Muscle of leg (tissue), 11 donors: Measurements from ENCODE around the gene MAP2K2. TPM values are rescaled to one million over a fixed set of nuclear protein-coding genes. Genes with fewer than 3 reads are reported as not detected.

Source experiments
- DNase-seq: peaks from one replicate; pipeline ENCODE4 v3.0.0; 2013
- H3K27ac ChIP-seq: one replicate; pipeline ENCODE4 v1.5.1; 2013; ENCODE audit warnings: mild to moderate bottlenecking, low read length, control low read depth
- H3K27me3 ChIP-seq: one replicate; pipeline ENCODE4 v1.6.1; 2013; ENCODE audit warnings: low read length; ENCODE audit not compliant: control insufficient read depth, insufficient read depth
- H3K36me3 ChIP-seq: one replicate; pipeline ENCODE4 v1.6.1; 2013; ENCODE audit warnings: low read length; ENCODE audit not compliant: control insufficient read depth, insufficient read depth
- H3K4me1 ChIP-seq: one replicate; pipeline ENCODE4 v1.6.1; 2013; ENCODE audit warnings: low read length; ENCODE audit not compliant: control insufficient read depth, insufficient read depth
- H3K4me3 ChIP-seq: one replicate; pipeline ENCODE4 v1.5.1; 2013; ENCODE audit warnings: low read length, control low read depth
- H3K9me3 ChIP-seq: replicated peaks from 2 replicates; pipeline ENCODE4 v1.6.1; 2013; ENCODE audit warnings: low read depth, low read length; ENCODE audit not compliant: control insufficient read depth
- WGBS: methylation state at CpG from one replicate; pipeline ENCODE4 v1.1.5; 2013; ENCODE audit warnings: missing lambda C conversion rate; ENCODE audit not compliant: insufficient coverage; 5-methylcytosine and 5-hydroxymethylcytosine counted together
- polyA plus RNA-seq, 8 donors: library from polyadenylated mRNA; unstranded; fragments of 120-200 nt; gene quantifications; one replicate each; pipeline versions ENCODE4 v1.2.1 to v1.2.3, GENCODE V29; 2013; ENCODE audit warnings: inconsistent platforms in 1 of 8, low replicate concordance in 1 of 8; ENCODE audit not compliant: insufficient read length in 8 of 8, insufficient read depth in 1 of 8
- total RNA-seq: library from RNA; stranded (reverse); fragments of 120-200 nt; gene quantifications from one replicate; pipeline ENCODE4 v1.2.4, GENCODE V29; 2013

Gene MAP2K2
- total and polyA plus RNA-seq, 9 donors = 97.0 to 137 (median 117) TPM

DNA sequence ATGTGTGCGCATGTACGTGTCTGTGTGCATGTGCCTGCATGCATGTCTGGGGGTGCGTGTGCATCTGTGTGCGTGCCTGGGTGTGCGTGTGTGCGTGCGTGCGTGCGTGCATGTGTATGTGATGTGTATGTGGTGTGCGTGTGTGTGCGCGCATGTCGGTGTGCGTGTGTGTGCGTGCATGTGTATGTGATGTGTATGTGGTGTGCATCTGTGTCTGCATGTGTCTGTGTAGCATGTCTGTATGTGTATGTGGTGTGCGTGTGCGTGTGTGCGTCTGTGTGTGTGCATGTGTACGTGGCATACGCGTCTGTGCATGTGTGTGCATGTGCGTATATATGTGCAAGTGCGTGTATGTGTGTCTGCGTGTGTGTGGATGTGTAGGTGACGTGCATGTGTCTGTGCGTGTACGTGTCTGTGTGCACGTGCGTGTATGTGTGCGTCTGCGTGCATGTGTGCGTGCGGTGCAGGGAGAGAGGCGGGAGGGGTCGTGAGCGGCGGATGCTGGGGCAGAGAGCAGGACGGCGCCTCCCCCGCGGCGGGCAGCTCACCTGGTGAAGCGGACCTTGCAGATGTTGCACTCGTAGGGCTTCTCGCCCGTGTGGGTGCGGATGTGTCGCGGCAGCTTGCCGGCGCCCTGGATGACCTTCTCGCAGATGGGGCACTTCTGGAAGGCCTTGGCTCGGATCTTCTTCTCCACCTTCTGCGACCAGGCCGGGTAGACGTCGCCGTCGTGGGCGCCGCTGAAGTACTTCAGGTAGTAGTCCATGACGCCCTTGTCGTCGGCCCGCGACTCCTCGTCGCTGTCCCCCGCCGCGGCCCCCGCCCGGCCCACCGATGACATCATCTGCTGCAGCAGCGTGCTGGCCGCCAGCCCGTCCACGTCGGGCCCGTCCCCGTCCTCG is 70.2 kb downstream of the MAP2K2 start:
- WGBS = 92% methylated on average over 69 of the region's 82 CpGs
- Histone ChIP-seq H3K36me3 (peaks cover 55% of the 10 kb centered on the region), H3K4me3 (no peak overlapping the region), H3K4me1 (peaks cover 11% of the 10 kb centered on the region), H3K9me3 (no peaks in the 10 kb centered on the region), H3K27ac (no peak overlapping the region), H3K27me3 (no peaks in the 10 kb centered on the region)
- DNase-seq = no peak

- peaks cover 57% of the 10 kb centered on the region for H3K36me3 ChIP-seq
- DNase-seq = no peak
- H3K4me1 ChIP-seq = peaks cover 4% of the 10 kb centered on the region
- no peaks in the 10 kb centered on the region for H3K27me3 ChIP-seq
- no peaks in the 10 kb centered on the region for H3K9me3 ChIP-seq
- H3K4me3 ChIP-seq = no peak overlapping the region
- H3K27ac ChIP-seq = no peak overlapping the region
- whole genome bisulfite sequencing = 39% methylated on average over 8 of the region's 13 CpGs
Measured at GRCh38 chr19:4052993-4053422, 70.9 kb downstream of the MAP2K2 start.

DNA sequence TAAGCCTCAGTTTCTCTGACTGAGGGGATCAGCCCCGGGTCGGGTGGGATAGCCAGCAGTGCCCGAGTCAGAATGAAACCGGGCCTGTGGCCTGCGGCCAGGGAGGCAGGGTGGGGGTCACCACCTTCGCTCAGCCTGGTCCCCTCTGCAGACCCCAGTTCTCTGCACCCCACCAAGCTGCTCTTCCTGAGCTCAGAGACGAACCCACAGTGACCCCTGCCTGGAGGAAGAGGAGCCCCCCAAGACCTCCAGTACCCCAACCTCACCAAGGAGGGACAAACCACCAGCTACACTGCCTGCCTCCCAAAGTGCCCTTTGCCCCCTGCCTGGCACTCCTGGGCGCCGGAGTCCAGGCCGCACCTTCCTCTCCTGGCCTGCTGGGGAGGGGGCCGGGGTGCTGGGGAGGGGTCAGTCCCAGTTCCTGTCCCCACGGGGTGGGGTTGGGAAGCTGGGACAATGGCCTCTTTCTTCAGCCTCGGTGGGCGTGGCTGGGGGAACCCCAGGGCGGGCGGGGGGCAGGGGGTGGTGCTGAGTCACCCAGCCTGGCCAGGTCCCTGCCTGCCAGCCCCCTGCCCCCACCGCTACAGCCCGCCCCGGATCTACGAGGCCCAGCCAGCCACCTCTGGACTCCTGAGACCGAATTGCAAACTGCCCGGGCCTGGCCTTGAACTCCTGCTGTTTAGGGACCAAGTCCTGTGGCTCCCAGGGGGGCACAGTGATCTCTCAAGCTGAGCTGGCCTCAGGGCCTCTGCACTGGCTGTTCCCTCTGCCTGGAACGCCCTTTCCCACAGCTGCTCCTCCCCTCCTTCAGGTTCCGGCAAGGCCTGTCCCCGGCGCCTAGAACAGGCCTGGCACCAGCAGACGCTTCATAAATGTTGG is 71.6 kb downstream of the MAP2K2 start:
- DNase-seq = no peak
- 64% methylated on average over 15 of the region's 27 CpGs for WGBS
- Histone ChIP-seq H3K4me3 (no peak overlapping the region), H3K9me3 (no peaks in the 10 kb centered on the region), H3K27me3 (no peaks in the 10 kb centered on the region), H3K27ac (no peak overlapping the region), H3K36me3 (peaks cover 63% of the 10 kb centered on the region), H3K4me1 (peaks cover 4% of the 10 kb centered on the region)

DNA sequence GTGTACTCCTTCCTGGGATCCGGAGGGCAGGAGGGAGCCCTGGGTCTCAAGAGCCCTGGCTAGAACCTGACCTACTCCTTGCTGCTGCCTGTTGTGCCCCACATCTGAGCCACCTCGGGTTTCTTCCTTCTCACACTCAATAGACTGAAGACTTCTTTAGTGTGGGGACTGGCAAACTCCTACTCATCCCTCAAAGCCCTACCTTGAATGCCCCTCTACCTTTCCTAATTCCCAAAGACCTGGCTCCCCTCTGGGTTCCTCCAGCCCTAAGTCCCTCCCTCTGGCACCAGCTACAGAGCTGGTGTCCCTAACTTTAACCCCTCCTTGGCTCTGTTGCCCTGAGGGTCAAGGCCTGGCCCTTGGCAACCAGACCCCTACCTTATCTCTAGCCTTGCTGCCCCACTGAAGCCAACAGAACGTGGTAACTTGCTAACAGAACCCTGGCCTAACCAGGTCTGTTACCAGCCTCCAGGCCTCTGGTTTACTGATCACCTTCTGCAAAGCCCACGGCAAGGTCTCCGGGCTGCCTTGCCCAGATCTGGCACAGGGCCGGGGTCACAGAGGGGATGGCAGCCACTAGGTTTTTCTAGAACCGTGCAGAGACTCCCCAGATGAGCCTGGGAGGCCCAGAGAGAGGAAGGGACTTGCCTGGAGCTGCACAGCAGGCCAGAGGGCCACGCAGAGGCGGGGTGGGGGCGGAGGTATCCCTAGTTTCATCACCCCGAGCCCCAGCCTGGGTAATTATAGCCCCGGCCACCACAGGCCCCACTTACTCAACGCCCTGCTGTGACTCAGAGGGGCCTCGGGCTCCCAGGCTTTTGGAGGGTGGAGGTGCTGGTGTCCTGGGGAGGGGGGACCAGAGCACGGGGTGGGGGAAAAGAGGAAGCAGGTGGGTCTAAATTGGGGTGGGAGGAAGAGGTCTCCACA is 72.5 kb downstream of the MAP2K2 start:
- H3K4me1 ChIP-seq = peaks cover 4% of the 10 kb centered on the region
- H3K9me3 ChIP-seq = no peaks in the 10 kb centered on the region
- 83% methylated on average over 5 of the region's 15 CpGs for WGBS
- no peak overlapping the region for H3K27ac ChIP-seq
- DNase-seq = no peak
- H3K27me3 ChIP-seq = no peaks in the 10 kb centered on the region
- H3K36me3 ChIP-seq = peaks cover 68% of the 10 kb centered on the region
- no peak overlapping the region for H3K4me3 ChIP-seq

- no peak for DNase-seq
- peaks cover 4% of the 10 kb centered on the region for H3K4me1 ChIP-seq
- no peaks in the 10 kb centered on the region for H3K9me3 ChIP-seq
- H3K27me3 ChIP-seq = no peaks in the 10 kb centered on the region
- peaks cover 66% of the 10 kb centered on the region for H3K36me3 ChIP-seq
- no peak overlapping the region for H3K27ac ChIP-seq
- H3K4me3 ChIP-seq = no peak overlapping the region
- WGBS = 79% methylated on average over 15 of the region's 15 CpGs
Measured at GRCh38 chr19:4049432-4049831, 74.5 kb downstream of the MAP2K2 start.

- no peak overlapping the region for H3K27ac ChIP-seq
- DNase-seq = no peak
- WGBS = 76% methylated on average over 10 of the region's 33 CpGs
- peaks cover 53% of the 10 kb centered on the region for H3K36me3 ChIP-seq
- H3K4me1 ChIP-seq = no peaks in the 10 kb centered on the region
- no peak overlapping the region for H3K4me3 ChIP-seq
- no peaks in the 10 kb centered on the region for H3K9me3 ChIP-seq
- no peaks in the 10 kb centered on the region for H3K27me3 ChIP-seq
Measured at GRCh38 chr19:4046946-4047683, 76.8 kb downstream of the MAP2K2 start.

GRCh38 chr19:4046362-4046691 is 77.6 kb downstream of the MAP2K2 start:
- WGBS = no CpG with 5 or more reads among the region's 7 CpGs
- peaks cover 51% of the 10 kb centered on the region for H3K36me3 ChIP-seq

DNA sequence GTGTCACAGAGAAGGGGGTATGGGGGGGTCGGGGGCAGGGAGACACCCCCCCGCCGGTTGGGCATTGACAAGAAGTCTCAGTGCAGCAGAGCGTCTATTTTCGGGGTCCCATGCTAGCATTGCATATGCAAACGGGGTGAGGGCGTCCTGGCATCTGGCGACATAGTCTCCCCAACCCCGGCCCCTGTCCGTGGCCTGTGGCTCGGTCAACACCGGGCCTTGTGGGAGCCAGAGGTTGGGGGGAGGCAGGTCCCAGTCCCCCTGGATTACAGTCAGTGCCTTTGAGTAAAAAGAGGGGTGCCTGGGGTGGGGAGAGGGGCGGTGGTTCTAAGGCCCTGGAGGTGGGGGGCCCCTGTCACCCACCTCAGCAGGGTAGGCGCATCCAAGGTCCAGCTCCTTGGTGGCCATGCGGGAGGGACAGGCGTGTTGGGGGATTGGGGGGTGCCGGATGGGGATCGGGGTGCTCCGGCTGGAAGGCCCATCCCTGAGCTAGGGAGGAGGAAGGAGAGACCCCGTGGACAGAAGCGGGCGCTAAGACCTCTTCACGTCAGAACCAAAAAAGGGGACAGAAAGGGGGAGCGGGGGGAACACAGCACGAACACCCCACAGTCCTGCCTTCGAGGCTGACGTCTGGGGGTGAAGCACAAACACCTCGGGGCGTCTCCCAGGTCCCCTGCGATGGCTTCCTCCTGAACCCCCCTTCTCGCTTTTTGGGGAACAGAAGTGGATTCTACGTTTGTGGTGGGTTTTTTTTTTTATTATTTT is 78.1 kb downstream of the MAP2K2 start:
- no peaks in the 10 kb centered on the region for H3K9me3 ChIP-seq
- no peaks in the 10 kb centered on the region for H3K27me3 ChIP-seq
- 78% methylated on average over 18 of the region's 32 CpGs for WGBS
- no peak overlapping the region for H3K4me3 ChIP-seq
- H3K27ac ChIP-seq = no peak overlapping the region
- H3K36me3 ChIP-seq = peaks cover 48% of the 10 kb centered on the region
- DNase-seq = no peak
- H3K4me1 ChIP-seq = no peaks in the 10 kb centered on the region

More at GRCh38 chr19:4046362-4046691, 77.6 kb downstream of the MAP2K2 start:
- no peaks in the 10 kb centered on the region for H3K4me1 ChIP-seq
- no peak for DNase-seq
- H3K4me3 ChIP-seq = no peak overlapping the region
- H3K9me3 ChIP-seq = no peaks in the 10 kb centered on the region
- no peak overlapping the region for H3K27ac ChIP-seq
- no peaks in the 10 kb centered on the region for H3K27me3 ChIP-seq
